ENCODE data around the gene LHX5. TPM values are rescaled to one million over a fixed set of nuclear protein-coding genes. Genes with fewer than 3 reads are reported as not detected.

LHX5 gene
- total and polyA plus RNA-seq, 10 donors, result not detected

DNA sequence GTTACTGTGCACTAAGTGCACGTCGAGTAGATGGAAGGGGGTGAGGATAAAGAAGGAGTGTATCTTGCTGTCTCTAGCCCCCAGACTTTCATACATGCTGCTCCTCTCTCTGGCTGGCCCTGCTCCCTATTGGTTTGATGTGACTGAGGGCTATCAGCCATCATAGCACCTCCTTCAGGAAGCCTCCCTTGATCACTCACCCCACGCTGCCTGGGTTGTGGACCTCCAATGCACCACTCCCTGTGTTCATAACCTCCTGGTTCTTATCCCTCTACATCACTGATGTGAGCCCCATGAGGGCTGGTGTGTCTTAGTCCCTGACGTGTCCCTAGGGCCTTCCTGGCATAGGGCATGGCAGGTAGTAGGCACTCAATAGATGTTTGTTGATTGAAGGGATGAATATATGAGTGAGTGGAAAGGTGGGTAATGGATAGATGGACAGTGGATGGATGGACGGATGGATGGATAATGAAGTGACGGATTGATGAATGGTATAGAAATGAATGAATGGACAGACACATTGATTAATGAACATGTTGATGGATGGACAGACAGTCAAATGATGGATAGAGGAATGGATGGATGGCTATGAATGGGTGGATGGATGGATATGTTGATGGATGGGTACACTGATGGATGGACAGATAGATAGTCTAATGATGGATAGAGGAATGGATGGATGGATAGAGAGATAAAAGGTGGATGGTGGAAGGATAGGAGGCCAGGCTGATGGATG is 34.5 kb downstream of the LHX5 start:
- H3K36me3 ChIP-seq, result no peaks in the 10 kb centered on the region
- 71 to 91% (median 88%) methylated on average over 6 of the region's 6 CpGs for whole genome bisulfite sequencing, 5 donors

DNA sequence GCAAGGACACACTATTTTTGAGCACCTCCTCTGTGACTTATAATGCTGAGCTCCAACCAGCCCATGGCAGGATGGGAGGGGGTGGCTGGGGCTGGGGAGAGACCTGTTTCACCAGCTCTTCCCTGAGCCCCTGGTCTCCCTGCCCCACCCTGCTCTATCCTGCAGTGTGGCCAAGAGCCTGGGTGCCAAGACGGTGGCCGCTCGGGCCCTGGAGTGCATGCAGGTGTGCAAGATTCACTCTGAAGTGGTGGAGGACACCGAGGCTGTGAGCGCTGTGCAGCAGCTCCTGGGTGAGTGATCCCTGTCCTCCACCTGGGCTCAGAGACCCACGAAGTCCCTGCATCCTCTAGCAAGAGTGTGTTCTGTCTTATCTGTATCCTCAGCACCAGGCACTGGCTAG is 35.1 kb downstream of the LHX5 start:
- H3K4me1 ChIP-seq, result no peaks in the 10 kb centered on the region
- no peak overlapping the region for H3K4me3 ChIP-seq
- H3K36me3 ChIP-seq, result no peaks in the 10 kb centered on the region
- TF ChIP-seq POLR2A (IDR thresholded peaks at IDR 0.05) (no peak), POLR2AphosphoS5 (IDR thresholded peaks at IDR 0.05) (no peak)
- TF ChIP-seq, protein P1, sequence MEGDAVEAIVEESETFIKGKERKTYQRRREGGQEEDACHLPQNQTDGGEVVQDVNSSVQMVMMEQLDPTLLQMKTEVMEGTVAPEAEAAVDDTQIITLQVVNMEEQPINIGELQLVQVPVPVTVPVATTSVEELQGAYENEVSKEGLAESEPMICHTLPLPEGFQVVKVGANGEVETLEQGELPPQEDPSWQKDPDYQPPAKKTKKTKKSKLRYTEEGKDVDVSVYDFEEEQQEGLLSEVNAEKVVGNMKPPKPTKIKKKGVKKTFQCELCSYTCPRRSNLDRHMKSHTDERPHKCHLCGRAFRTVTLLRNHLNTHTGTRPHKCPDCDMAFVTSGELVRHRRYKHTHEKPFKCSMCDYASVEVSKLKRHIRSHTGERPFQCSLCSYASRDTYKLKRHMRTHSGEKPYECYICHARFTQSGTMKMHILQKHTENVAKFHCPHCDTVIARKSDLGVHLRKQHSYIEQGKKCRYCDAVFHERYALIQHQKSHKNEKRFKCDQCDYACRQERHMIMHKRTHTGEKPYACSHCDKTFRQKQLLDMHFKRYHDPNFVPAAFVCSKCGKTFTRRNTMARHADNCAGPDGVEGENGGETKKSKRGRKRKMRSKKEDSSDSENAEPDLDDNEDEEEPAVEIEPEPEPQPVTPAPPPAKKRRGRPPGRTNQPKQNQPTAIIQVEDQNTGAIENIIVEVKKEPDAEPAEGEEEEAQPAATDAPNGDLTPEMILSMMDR (IDR thresholded peaks at IDR 0.05 in 8 of 11, conservative IDR thresholded peaks at IDR 0.05 in 3 of 11), result no peak
- peaks cover 0 to 33% (median 0%) of the 10 kb centered on the region in 7 donors for H3K27me3 ChIP-seq (replicated peaks in 1 of 7)
- no peaks in the 10 kb centered on the region for H3K9me3 ChIP-seq
- H3K27ac ChIP-seq, result no peak overlapping the region
- 81 to 100% (median 85%) methylated on average over 1 to 6 of the region's 6 CpGs for WGBS, 5 donors
- DNase-seq, result no peak
- intact Hi-C loops (cut with DNase I; ENCODE audit: low total_unique reads), result no loop called here

More for the DNA sequence above, 34.5 kb downstream of the LHX5 start:
- no peak overlapping the region for H3K27ac ChIP-seq
- DNase-seq, result no peak
- no peaks in the 10 kb centered on the region for H3K9me3 ChIP-seq
- intact Hi-C loops (cut with DNase I; ENCODE audit: low total_unique reads), result no loop called here
- TF ChIP-seq POLR2AphosphoS5 (IDR thresholded peaks at IDR 0.05) (no peak), POLR2A (IDR thresholded peaks at IDR 0.05) (no peak)
- TF ChIP-seq, protein P1 (IDR thresholded peaks at IDR 0.05 in 8 of 11, conservative IDR thresholded peaks at IDR 0.05 in 3 of 11), result no peak
- no peaks in the 10 kb centered on the region for H3K4me1 ChIP-seq
- no peak overlapping the region for H3K4me3 ChIP-seq
- H3K27me3 ChIP-seq (replicated peaks in 1 of 7), result peaks cover 0 to 38% (median 0%) of the 10 kb centered on the region in 7 donors

DNA sequence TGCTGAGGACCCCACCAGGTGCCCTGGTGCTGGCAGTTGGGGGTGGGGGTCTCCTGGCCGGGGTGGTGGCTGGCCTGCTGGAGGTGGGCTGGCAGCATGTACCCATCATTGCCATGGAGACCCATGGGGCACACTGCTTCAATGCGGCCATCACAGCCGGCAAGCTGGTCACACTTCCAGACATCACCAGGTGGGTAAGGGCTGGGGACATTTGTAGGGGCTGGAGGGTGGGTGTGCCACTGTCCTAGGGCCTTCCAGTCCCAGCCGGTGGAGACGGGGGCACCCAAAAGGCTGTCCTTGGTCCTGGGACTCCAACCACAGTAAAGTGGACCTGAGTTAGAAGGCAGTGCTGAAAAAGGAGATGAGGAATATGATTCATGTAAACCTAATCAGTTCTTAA is 36.3 kb downstream of the LHX5 start:
- DNase-seq, result no peak
- 69 to 92% (median 87%) methylated on average over 3 to 5 of the region's 5 CpGs for WGBS, 5 donors
- H3K4me1 ChIP-seq, result no peaks in the 10 kb centered on the region

DNA sequence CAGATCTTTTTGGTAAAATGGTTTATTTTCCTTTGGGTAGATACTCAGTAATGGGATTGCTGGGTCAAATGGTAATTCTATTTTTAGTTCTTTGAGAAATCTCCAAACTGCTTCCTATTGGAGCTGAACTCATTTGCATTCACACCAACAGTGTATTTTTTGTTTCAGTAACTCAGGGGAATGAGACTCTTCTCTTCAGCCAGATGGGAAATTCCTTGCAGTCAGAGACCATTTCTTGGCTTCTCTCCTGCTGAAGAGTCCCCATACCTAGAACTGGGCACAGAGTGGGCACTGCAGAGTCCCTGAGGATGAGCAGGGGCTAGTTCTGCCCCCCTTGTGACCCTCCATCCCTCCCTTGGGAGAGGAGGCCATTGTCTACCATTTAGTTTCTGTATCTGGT is 38.7 kb downstream of the LHX5 start:
- no peaks in the 10 kb centered on the region for H3K9me3 ChIP-seq
- H3K27me3 ChIP-seq (replicated peaks in 1 of 7), result peaks cover 0 to 27% (median 0%) of the 10 kb centered on the region in 7 donors
- no peaks in the 10 kb centered on the region for H3K4me1 ChIP-seq
- no peak overlapping the region for H3K4me3 ChIP-seq
- no peaks in the 10 kb centered on the region for H3K36me3 ChIP-seq
- intact Hi-C loops (cut with DNase I; ENCODE audit: low total_unique reads), result no loop called here
- no peak overlapping the region for H3K27ac ChIP-seq
- TF ChIP-seq, protein P1 (IDR thresholded peaks at IDR 0.05 in 8 of 11, conservative IDR thresholded peaks at IDR 0.05 in 3 of 11), result no peak
- TF ChIP-seq POLR2AphosphoS5 (IDR thresholded peaks at IDR 0.05), result no peak
- no peak for TF ChIP-seq POLR2A (IDR thresholded peaks at IDR 0.05)
- no peak for DNase-seq

More for the DNA sequence above, 36.3 kb downstream of the LHX5 start:
- H3K27me3 ChIP-seq (replicated peaks in 1 of 7), result peaks cover 0 to 28% (median 0%) of the 10 kb centered on the region in 7 donors
- no peak for TF ChIP-seq POLR2A (IDR thresholded peaks at IDR 0.05)
- TF ChIP-seq POLR2AphosphoS5 (IDR thresholded peaks at IDR 0.05), result no peak
- TF ChIP-seq, protein P1 (IDR thresholded peaks at IDR 0.05 in 8 of 11, conservative IDR thresholded peaks at IDR 0.05 in 3 of 11), result no peak
- intact Hi-C loops (cut with DNase I; ENCODE audit: low total_unique reads), result no loop called here
- H3K27ac ChIP-seq, result no peak overlapping the region
- H3K4me3 ChIP-seq, result no peak overlapping the region
- no peaks in the 10 kb centered on the region for H3K36me3 ChIP-seq
- no peaks in the 10 kb centered on the region for H3K9me3 ChIP-seq

Data from spleen (tissue), 11 donors.